GM21528 (cell line): ENCODE results near the gene MADCAM1.
"Not testable (repeated sequence)": the region's sequence is repeated elsewhere in the genome, so short reads cannot be mapped to it uniquely, and the experiment has no call there.

ENCODE experiments used
- ATAC-seq: cut with Tn5 transposase; IDR thresholded peaks from one replicate; pipeline ENCODE4 v1.9.1; 2021; ENCODE audit warnings: mild to moderate bottlenecking, moderate library complexity; ENCODE audit not compliant: unreplicated experiment, low FRiP score

The MADCAM1 gene

DNA sequence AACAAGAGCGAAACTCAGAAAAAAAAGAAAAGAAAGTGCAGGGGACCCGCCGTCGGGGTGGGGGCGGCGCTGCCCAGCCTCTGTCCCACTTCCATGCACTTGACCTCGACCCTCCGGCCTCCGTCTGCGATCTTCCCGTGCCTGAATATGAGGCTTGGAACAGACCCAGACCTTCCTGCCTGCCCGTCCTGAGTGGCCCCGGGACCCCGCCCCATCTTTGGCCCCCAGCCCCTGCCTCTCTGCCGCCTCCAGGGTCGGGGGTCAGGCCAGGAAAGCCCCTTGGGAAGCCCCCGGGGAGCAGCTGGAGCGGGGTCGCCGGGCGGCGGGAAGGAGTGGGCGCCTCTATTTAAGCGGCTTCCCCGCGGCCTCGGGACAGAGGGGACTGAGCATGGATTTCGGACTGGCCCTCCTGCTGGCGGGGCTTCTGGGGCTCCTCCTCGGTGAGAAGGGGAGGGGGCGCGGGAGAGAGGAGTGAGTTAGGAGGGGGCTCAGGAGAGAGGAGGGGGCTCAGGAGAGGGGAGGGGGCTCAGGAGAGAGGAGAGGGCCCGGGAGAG lies at the start of gene MADCAM1:
MADCAM1 (plus strand) TSS at position 375 of the 554 bp plus-strand sequence; CDS start at position 389, 14 bp downstream.
- ATAC-seq, result no peak

DNA sequence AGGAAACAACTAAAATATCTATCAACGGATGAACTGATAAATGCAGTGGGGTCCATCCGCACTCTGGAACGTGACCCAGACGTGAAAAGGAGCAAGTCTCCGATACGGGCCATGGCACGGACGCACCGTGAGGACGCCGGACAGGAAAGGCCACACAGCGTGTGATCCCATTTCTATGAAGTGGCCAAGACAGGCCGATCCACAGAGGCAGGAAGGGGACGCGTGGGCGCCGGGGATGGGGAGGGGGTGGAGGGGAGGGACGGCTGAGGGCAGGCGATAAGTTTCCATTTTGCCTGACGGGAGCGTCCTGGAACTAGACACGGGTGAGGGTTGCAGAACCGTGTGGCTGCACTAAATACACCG lies 49.2 kb upstream of the MADCAM1 start:
- ATAC-seq, result no peak

DNA sequence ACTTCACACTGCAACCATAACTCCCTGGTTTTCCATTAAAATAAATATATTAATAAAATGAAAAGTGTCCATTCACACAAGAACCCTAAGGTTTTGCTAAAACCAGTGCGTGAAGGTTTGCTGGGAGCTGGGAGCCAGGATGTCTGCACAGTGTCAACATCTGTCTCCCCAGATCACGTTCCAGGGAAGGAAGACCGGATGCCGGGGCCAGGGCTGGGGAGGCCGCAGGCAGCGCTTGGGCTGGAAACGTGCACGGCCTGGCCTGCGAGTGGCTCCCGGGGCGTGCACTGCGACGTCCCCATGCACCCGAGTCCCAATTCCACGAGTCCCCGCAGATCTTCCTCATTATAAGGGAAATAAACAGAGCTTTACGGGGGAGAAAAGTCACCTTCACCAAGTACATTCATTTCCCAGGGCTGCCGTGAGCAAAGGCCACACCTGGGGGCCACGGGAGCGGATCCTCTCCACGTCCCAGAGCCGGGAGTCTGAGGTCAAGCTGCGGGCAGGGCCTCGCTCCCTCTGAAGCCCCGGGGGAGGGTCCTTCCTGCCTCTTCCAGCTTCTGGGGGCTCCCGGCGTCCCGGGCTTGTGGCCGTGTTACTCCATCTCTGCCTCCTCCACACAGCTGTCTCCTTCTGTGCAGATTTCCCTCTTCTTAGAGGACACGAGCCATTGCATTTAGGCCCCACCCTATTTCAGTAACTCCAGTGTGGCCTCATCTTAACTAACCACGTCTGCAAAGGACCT lies 48.3 kb upstream of the MADCAM1 start:
- ATAC-seq, result no peak

DNA sequence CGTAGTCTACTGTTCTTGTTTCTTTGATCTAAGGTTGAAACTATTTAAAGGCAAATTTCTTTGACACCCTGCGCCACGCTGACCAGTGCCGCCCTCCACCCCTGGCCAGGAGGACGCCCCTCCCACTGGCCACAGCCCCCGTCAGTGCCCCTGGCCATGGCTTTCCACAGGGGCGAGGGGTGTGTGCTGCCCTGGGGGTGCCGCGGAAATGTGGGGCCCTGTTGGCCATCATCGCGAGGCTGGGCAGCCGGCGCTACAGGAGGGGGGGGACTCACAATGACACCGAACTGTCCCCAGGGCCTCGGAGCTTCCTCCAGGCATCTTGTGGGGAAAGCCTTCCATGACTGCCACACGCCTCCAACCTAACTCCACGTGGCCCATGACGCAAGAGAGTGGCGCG lies 46.4 kb upstream of the MADCAM1 start:
- ATAC-seq, result no peak

DNA sequence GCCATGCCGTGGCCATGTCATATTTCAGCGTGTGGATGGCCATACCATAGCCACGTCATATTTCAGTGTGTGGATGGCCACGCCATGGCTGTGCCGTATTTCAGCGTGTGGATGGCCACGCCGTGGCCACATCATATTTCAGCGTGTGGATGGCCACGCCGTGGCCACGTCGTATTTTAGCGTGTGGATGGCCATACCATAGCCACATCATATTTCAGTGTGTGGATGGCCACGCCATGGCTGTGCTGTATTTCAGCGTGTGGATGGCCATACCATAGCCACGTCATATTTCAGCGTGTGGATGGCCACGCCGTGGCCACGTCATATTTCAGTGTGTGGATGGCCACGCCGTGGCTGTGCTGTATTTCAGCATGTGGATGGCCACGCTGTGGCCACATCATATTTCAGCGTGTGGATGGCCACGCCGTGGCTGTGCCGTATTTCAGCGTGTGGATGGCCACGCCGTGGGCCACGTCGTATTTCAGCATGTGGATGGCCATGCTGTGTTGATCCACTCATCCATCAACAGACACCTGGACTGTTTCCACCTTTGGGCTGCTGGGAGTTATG lies 45.3 kb upstream of the MADCAM1 start:
- ATAC-seq, result not testable (repeated sequence)

DNA sequence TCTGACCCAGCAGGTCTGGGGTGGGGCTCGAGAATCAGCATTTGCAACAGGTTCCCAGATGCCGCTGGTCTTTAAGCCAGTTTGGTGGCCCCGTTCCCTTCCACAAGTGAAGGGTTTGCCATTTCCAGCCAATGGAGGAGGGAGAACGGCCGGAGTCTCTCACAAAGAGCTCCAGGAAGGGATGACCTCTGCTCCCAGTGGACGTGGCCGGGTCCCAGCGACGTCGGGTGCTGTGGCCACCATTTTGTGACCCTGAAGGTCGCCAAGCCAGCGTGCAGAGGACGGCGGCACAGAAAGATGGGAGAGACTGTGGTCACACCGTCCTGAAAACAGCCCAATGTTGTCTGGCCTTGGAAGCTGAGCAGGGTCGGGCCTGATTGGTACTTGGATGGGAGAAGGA lies 43.5 kb upstream of the MADCAM1 start:
- no peak for ATAC-seq

DNA sequence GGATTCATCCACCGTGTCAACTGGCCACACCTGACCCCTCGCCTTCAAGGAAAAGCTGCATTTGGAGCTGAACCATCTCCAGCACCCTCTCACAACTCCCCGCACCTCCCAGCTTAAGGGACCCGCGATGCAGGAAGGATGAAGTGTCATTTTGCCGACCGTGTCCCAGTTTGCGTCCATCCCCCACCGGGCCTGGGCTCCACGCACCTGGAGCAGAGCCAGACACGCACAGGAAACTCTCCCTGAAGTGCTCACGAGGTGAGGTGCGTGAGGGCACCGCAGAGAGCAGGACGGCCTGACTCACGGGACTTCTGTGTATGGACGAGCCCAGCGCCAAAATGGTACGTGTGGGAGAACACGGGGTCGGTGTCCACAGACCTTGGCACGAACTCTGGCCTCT lies 42.7 kb upstream of the MADCAM1 start:
- ATAC-seq, result no peak

DNA sequence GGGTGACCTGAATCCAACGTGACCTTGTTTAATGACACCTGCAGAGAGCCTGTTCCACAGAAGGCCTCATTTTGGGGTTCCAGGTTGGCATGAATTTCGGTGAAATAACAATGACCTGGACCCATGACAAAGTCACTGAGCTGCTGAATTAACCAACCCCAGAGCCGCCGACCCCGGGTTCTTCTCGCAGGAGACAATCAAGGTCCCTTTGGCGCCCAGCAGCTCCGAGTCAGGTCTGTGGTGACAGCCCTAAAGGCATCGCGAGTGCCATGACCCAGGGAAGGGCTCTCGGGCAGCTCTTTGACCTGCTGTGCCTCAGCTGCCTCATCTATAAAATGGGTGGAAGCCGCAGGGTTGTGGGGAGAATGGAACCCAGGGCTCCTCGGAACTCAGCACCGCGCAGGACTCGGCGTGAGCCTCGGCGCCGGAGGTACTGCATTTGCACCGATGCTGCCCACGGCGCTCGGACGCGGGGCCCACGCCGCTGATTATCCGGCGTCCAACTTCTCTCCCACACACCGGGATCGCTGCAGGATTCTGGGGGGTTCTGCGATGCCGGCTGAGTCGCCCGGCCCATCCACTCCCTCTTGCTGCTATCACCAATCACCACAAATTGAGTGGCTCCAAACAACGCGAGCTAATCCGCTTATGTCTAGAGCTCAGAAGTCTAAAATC lies 41.1 kb upstream of the MADCAM1 start:
- ATAC-seq, result no peak

DNA sequence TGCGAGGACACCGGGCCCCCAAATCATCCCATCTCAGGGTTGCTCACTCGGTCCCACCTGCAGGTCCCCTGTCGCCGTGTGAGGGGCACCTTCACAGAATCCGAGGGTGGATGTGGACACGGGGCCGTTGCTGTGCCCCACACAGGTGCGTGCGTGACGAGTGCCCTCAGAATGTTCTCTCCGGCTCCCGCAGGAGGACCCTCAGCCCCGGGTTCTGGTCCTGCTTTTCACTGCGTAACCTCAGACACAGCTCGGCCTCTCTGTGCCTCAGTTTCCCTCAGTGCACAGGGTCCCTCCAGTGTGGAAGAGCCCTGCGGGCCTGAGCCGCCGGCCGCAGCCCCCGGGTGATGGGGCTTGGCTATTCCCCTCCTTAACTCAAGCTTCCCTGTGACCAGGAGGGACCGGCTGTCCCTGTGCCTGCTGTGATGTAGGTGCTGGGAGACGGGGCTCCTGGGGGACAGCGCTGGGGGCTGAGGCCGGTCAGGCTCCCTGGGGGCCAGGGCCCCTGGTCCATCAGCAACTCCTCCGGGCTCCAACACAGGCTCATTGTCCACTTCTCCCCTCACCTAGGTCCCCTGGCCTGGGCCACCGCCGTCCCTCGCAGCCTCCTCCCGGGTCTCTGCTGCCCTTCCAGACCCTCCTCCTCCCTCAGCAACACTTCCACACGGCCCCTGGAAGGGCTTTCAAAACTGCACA lies 40.3 kb upstream of the MADCAM1 start:
- no peak for ATAC-seq

DNA sequence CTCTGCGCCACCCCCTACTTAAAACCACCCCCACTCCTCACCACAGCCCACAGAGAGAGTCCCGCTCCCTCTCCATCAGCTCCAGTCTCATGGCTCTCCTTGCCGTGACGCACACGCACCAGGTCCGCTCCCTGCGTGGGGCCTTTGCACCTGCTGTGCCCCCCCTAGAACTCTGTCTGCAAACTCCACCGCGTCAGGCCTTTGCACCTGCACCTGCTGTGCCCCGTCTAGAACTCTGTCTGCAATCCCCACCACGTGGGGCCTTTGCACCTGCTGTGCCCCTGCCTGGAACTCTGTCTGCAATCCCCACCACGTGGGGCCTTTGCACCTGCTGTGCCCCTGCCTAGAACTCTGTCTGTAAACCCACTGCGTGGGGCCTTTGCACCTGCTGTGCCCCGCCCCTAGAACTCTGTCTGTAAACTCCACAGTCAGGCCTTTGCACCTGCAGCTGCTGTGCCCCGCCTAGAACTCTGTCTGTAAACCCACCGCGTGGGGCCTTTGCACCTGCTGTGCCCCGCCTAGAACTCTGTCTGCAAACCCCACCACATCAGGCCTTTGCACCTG lies 39.7 kb upstream of the MADCAM1 start:
- ATAC-seq, result no peak

DNA sequence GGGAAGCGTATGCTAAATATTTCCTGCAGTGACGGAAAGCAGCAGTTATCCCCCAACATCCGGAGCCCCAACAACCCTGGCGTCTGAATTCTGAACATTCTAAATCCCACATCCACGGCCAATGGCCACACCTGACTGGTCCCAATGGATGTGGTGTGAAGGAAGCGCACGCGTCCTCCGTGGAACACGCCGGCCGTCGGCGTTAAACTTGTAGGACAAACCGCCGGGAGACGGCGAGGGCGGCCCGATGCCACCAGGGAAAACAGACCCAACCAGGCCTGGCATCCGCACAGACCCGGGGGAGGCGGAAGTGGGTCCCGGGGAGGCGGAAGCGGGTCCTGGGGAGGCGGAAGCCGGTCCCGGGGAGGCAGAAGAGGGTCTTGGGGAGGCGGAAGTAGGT lies 38.6 kb upstream of the MADCAM1 start:
- no peak for ATAC-seq

DNA sequence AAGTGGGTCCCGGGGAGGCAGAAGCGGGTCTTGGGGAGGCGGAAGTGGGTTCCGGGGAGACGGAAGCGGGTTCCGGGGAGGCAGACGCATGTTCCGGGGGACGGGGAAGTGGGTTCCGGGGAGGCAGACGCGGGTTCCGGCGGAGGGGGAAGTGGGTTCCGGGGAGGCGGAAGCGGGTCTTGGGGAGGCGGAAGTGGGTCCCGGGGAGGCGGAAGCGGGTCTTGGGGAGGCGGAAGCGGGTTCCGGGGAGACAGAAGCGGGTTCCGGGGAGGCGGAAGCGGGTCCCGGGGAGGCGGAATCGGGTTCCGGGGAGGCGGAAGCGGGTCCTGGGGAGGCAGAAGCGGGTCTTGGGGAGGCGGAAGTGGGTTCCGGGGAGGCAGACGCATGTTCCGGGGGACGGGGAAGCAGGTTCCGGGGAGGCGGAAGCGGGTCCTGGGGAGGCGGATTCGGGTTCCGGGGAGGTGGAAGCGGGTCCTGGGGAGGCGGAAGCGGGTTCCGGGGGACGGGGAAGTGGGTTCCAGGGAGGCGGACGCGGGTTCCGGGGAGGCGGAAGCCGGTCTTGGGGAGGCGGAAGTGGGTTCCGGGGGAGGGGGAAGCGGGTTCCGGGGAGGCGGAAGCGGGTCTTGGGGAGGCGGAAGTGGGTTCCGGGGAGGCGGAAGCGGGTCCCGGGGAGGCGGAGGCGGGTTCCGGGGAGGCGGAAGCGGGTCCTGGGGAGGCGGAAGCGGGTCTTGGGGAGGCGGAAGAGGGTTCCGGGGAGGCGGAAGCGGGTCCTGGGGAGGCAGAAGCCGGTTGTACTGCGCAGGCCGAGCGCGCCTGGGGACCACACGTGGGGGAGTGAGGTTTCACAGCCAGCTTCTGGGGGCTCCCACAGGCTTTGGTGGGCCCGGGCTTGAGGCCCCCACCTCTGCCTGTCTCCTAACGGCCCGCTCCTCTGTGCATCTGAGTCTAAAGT lies 37.9 kb upstream of the MADCAM1 start:
- no peak for ATAC-seq

DNA sequence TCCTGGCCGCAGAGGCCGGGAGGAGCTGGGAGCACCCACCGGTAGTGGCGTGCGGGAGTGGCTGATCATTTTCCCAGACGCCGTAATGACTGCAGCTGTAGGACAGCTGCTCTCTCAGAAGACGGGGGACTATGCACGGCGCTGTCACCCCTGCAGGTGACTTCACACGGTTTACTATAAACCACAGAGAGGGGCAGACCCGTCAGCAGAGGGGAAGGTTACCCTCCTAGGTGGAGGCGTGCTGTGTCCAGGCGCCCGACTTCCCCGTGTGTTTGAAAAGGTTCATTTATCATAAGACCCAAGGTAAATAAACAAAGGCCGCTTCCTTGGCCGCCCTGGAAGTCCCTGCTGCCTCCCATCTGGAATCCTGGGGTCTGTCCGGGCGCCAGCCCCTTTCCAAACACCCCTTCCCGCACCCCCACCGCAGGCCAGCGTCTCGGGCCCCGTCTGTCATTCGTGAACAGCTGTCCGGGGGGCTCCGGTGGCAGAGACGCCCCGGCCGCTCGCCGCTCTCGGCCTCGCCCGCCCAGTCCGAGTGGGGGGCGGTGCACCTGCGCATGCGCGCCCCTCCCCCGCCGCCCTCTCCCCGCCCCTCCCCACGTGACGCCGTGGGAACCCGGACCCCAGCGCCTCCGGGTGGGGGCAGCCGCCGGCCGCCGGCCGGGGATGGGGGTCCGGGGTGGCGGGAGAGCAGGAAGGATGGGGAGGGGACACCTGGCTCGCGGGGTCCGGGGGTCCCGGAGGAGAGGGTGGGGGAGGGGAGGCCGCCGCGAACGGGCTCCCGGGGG lies 36.4 kb upstream of the MADCAM1 start:
- ATAC-seq, result no peak

DNA sequence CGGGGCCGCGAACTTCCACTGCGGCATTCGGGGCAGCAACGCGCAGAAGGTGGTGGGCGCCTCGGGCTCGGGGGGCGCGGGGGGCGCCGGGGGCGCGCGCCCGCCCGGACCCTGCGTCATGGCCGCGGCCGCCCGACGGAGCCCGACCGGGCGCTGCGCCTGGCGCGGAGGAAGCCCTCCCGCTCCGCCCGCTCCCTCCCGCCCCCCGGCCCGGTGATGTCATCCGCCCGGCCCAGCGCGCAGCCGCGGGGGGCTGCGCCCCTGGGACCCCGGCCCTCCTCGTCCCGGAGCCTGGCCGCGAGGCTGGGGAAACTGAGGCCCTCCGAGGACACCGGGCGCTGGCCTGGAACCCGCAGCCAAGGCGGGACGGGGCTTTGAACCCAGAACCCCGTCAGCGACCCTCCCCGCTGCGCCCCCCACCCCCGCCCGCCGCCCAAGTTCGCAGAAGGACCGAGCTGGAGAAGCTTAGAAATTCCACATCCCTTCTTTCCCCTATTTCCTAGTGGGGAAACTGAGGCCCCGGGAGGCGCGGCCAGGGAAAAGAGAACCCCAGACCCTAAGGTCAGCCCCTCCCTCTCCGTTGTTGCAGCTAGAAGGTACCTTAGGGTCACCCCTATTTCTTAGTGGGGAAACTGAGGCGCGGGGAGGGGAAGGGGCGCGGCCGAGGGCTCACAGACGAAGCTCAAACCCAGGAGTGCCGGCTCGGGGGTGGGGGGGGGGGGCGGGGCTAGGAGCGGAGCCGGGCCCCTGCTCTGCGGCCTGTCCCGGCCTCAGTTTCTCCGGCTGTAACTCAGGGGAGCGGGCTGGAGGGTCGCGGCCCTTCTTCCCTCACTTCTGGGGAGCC lies 35.2 kb upstream of the MADCAM1 start, which contains the start of gene SHC2:
SHC2 (minus strand) TSS at position 157 of the 844 bp plus-strand sequence; CDS start at position 120, 37 bp downstream.
- no peak for ATAC-seq

DNA sequence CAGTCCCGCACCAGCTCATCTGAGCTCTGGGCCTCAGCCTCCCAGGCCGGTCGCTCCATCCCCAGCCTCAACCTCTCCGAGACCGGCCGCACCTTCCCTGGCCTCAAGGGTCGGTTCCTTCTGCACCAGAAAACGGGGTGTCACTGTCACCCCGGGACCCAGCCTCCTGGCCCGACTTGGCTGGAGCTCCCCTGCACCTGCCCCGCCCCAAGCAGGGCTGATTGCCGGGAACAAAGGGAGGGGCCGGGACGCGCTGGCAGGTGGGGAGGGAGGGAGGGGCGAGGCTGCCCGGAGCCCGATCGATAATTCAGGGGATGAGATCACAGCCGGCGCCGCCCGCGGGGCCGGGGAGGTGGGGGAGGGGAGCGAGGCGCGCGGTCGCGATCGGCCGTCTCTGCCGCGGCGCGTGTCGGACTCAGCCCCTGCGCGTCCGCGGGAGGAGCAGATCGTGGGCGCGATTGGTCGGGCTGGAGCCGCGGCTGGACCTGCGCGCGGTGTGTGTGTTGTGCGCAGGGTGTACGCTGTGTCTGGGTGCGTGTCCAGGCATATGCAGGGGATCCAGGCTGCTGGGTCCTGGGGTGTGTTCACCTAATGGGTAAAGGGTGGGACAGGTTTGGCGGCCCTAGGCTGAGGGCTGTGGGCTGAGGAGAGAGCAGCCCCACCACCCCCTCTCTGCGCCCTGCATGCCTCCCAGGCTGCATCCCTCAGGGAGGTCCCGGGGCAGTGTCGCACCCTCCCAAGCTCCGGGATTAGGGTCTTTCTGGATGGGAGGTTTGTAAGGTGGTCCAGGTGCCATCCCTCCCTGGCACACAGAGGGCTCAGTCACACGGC lies 34.4 kb upstream of the MADCAM1 start:
- no peak for ATAC-seq

DNA sequence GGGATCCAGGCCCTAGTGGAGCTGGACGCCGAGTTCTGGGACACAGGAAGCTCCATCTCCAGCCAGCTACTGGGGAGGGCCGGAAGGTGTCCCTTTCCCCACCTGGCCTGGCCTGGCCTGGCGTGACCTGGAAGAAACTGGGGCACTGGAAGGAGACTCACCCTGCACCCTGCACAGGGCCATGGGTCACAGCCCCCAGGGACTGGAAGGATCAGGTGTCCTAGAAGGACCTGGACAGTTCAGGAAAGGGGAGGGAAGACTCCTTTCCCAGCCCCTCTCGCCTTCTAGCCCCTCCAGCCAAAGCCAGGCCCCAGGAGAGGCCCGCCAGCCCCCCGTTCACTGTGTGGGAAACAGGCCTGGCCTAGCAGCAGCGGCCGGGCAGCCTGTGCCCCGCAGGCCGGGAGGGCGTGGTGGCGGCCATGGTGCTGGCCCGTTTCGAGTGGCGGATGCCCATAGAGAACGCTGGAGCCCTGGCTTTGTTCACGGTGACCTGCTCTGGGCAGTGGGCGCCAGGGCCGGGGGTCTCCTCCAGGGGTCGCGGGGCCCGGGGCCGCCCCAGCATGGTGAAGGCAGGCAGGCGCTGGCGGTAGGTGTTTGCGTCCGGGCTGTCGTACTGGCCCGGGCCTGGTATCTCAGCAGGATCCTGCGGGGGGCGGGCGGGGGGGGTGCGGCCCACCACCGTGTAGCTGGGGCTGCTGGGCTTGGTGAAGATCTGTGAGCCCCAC lies 32.6 kb upstream of the MADCAM1 start:
- no peak for ATAC-seq
